B cell (primary cell): Measurements from ENCODE around the gene EPB41L4A. TPM values are rescaled to one million over a fixed set of nuclear protein-coding genes. Genes with fewer than 3 reads are reported as not detected.

Experiments used
- ATAC-seq: fragments of 200-7000 bp; cut with Tn5 transposase; one replicate; pipeline ENCODE4 v1.10.0; 2021; ENCODE audit warnings: low read depth, mild to moderate bottlenecking, moderate number of reproducible peaks, moderate library complexity
- CTCF ChIA-PET: fragments of 350-600 bp; sonication (Branson Sonifier 250); formaldehyde crosslinking; loops from one replicate; lab custom pipeline; 2021; ENCODE audit warnings: antibody characterized with exemption, inconsistent platforms; lab: Charles Lee
- POLR2A ChIA-PET: fragments of 350-600 bp; sonication (Branson Sonifier 250); formaldehyde crosslinking; loops from one replicate; lab custom pipeline; 2021; ENCODE audit warnings: antibody characterized with exemption; lab: Charles Lee
- DNase-seq: peaks from one replicate; pipeline ENCODE4 v3.0.0; 2013
- H2AFZ ChIP-seq: 2 replicates; pipeline ENCODE4 v1.6.1; 2012; ENCODE audit warnings: mild to moderate bottlenecking, low read depth, low read length; ENCODE audit not compliant: insufficient read depth, poor library complexity, severe bottlenecking
- H3K27ac ChIP-seq, 2 donors: 1 replicate in 1 of 2; 2 replicates in 1 of 2; pipeline ENCODE4 v1.5.1; 2012 to 2013; ENCODE audit warnings: low read length in 2 of 2, mild to moderate bottlenecking in 2 of 2, moderate library complexity in 1 of 2
- H3K27me3 ChIP-seq, 4 experiments: fragments of 200-600 bp in 1 of 4; sonication (generic) in 1 of 4; replicated peaks in 1 of 4; 1 replicate in 2 of 4; 2 replicates in 2 of 4; pipeline versions ENCODE4 v1.6.1 to v1.7.0; 2013 to 2016; ENCODE audit warnings: low read length in 3 of 4, mild to moderate bottlenecking in 2 of 4, mixed read lengths in 1 of 4, moderate library complexity in 1 of 4; ENCODE audit not compliant: insufficient read depth in 4 of 4, control insufficient read depth in 3 of 4; ENCODE audit errors: control extremely low read depth in 1 of 4
- H3K36me3 ChIP-seq, 2 experiments: replicated peaks in 1 of 2; 1 replicate in 1 of 2; 2 replicates in 1 of 2; pipeline versions ENCODE4 v1.6.1 to v1.7.1; 2013; ENCODE audit warnings: low read length in 1 of 2; ENCODE audit not compliant: insufficient read depth in 2 of 2, control insufficient read depth in 1 of 2; ENCODE audit errors: control extremely low read depth in 1 of 2, extremely low read depth in 1 of 2
- H3K4me1 ChIP-seq, 2 donors: fragments of 200-600 bp in 1 of 2; sonication (generic) in 1 of 2; 1 replicate in 1 of 2; 2 replicates in 1 of 2; pipeline versions ENCODE4 v1.5.1 to v1.6.1; 2013 to 2017; ENCODE audit warnings: low read length in 2 of 2; ENCODE audit not compliant: control insufficient read depth in 2 of 2, insufficient read depth in 2 of 2
- H3K4me2 ChIP-seq: replicated peaks from 2 replicates; pipeline ENCODE3; 2012; ENCODE audit warnings: mild to moderate bottlenecking, low read depth, low read length; ENCODE audit not compliant: poor library complexity, severe bottlenecking
- H3K4me3 ChIP-seq, 5 experiments: fragments of 200-600 bp in 1 of 5; sonication (generic) in 1 of 5; 1 replicate in 3 of 5; 2 replicates in 2 of 5; pipeline versions ENCODE4 v1.5.1 to v1.7.0; 2011 to 2016; ENCODE audit warnings: low read length in 4 of 5, mild to moderate bottlenecking in 4 of 5, low read depth in 2 of 5, control low read depth in 1 of 5, moderate library complexity in 1 of 5; ENCODE audit not compliant: insufficient read depth in 1 of 5; ENCODE audit errors: control extremely low read depth in 1 of 5, extremely low read depth in 1 of 5
- H3K79me2 ChIP-seq: fragments of 200-600 bp; sonication (generic); one replicate; pipeline ENCODE4 v1.6.0; 2016; ENCODE audit warnings: low read length; ENCODE audit not compliant: control insufficient read depth, insufficient read depth
- H3K9ac ChIP-seq: fragments of 200-600 bp; sonication (generic); 2 replicates; pipeline ENCODE4 v1.6.1; 2017; ENCODE audit warnings: mild to moderate bottlenecking, low read length, moderate library complexity
- H3K9me3 ChIP-seq, 3 donors: one replicate each; pipeline versions ENCODE4 v1.6.1 to v1.7.1; 2013; ENCODE audit warnings: low read length in 2 of 3; ENCODE audit not compliant: control insufficient read depth in 2 of 3, insufficient read depth in 1 of 3; ENCODE audit errors: control extremely low read depth in 1 of 3
- H4K20me1 ChIP-seq: 2 replicates; pipeline ENCODE4 v1.6.0; 2012; ENCODE audit warnings: mild to moderate bottlenecking, low read length; ENCODE audit not compliant: insufficient read depth, control insufficient read depth, poor library complexity, severe bottlenecking
- H3K27ac Mint-ChIP-seq: one replicate; pipeline ENCODE4 v1.8.0; 2021; ENCODE audit warnings: mixed read lengths
- H3K27me3 Mint-ChIP-seq: one replicate; pipeline ENCODE4 v1.8.0; 2021; ENCODE audit warnings: mixed read lengths
- H3K4me1 Mint-ChIP-seq: one replicate; pipeline ENCODE4 v1.8.0; 2021; ENCODE audit warnings: mixed read lengths
- H3K4me3 Mint-ChIP-seq: one replicate; pipeline ENCODE4 v1.8.0; 2021; ENCODE audit warnings: mixed read lengths
- H3K9me3 Mint-ChIP-seq: one replicate; pipeline ENCODE4 v1.8.0; 2022; ENCODE audit warnings: mixed read lengths; ENCODE audit not compliant: insufficient read depth
- EZH2 ChIP-seq: IDR thresholded peaks from 2 replicates; pipeline ENCODE4 v1.6.1; 2012; ENCODE audit warnings: borderline replicate concordance, low read depth, mild to moderate bottlenecking, moderate library complexity, low read length; ENCODE audit not compliant: insufficient read depth, poor library complexity, severe bottlenecking
- WGBS: methylation state at CpG from one replicate; pipeline ENCODE4 v1.1.5; 2013; ENCODE audit warnings: missing lambda C conversion rate; ENCODE audit not compliant: insufficient coverage; 5-methylcytosine and 5-hydroxymethylcytosine counted together
- intact Hi-C: fragments of 100-400 bp; cut with micrococcal nuclease; formaldehyde crosslinking; loops from one replicate; pipeline ENCODE4 v1.10.0; 2022
- polyA plus RNA-seq: library from polyadenylated mRNA; depleted of rRNA; stranded (reverse); fragments of >200 nt; gene quantifications from 2 replicates; pipeline ENCODE4 v1.2.3, GENCODE V29; 2012
- total RNA-seq, 2 donors: library from RNA; stranded (reverse); fragments of 120-200 nt in 1 of 2; gene quantifications; 1 replicate in 1 of 2; 2 replicates in 1 of 2; pipeline versions ENCODE4 v1.2.3 to v1.2.4, GENCODE V29; 2013 to 2022
- TF ChIP-seq, protein P1 (sequence below): fragments of 200-600 bp; IDR thresholded peaks from one replicate; pipeline ENCODE4 v1.8.0; 2022; ENCODE audit warnings: antibody characterized with exemption, mild to moderate bottlenecking

EPB41L4A gene
- total and polyA plus RNA-seq, 2 donors (not counting 1 experiment from before 2014, with no cell fraction given): 1.8 to 12.9 TPM

DNA sequence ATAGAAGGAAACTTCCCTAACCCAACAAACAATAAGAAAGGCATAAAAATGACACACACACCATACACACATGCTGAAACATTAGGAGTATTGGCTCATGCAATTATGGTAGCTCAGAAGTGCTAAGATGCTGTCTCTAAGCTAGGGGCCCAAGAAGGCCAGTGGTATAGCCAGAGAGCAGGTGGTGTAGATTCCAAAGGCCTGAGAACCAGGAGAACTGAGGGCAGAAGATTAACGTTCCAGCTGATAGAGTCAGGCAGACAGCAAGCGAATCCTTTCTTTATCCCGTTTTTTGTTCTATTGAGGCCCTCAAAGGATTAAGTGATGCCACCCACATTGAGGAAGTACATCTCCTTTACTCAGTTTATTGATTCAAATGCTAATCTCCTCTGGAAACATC is 262.9 kb downstream of the EPB41L4A start:
- Mint-ChIP-seq H3K4me1 (peaks cover 7% of the 10 kb centered on the region), H3K4me3 (no peak overlapping the region), H3K27me3 (peaks cover 8% of the 10 kb centered on the region), H3K9me3 (no peaks in the 10 kb centered on the region), H3K27ac (no peak overlapping the region)
- ATAC-seq (no peak), DNase-seq (no peak)
- ChIA-PET CTCF (interaction anchor here (0.6 to 0.9 kb wide), 2 partner anchors 625 to 977 kb away, joined by 3 read pairs; no protein-coding TSS in a partner anchor), POLR2A (no interaction called here)
- intact Hi-C loops: no loop called here
- TF ChIP-seq, protein P1, sequence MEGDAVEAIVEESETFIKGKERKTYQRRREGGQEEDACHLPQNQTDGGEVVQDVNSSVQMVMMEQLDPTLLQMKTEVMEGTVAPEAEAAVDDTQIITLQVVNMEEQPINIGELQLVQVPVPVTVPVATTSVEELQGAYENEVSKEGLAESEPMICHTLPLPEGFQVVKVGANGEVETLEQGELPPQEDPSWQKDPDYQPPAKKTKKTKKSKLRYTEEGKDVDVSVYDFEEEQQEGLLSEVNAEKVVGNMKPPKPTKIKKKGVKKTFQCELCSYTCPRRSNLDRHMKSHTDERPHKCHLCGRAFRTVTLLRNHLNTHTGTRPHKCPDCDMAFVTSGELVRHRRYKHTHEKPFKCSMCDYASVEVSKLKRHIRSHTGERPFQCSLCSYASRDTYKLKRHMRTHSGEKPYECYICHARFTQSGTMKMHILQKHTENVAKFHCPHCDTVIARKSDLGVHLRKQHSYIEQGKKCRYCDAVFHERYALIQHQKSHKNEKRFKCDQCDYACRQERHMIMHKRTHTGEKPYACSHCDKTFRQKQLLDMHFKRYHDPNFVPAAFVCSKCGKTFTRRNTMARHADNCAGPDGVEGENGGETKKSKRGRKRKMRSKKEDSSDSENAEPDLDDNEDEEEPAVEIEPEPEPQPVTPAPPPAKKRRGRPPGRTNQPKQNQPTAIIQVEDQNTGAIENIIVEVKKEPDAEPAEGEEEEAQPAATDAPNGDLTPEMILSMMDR: no peak
- TF ChIP-seq EZH2: no peak
- Histone ChIP-seq H2AFZ (no peak overlapping the region), H3K27ac (no peak overlapping the region), H3K4me1 (peaks cover 4 to 6% of the 10 kb centered on the region in 2 donors), H3K27me3 (no peaks in the 10 kb centered on the region), H4K20me1 (peaks cover 2% of the 10 kb centered on the region), H3K9me3 (peaks cover 0 to 3% (median 0%) of the 10 kb centered on the region in 3 donors), H3K36me3 (no peaks in the 10 kb centered on the region), H3K79me2 (peaks cover 5% of the 10 kb centered on the region), H3K9ac (no peak overlapping the region), H3K4me2 (no peak overlapping the region), H3K4me3 (no peak overlapping the region)
- 100% methylated on average over 3 of the region's 3 CpGs for WGBS

DNA sequence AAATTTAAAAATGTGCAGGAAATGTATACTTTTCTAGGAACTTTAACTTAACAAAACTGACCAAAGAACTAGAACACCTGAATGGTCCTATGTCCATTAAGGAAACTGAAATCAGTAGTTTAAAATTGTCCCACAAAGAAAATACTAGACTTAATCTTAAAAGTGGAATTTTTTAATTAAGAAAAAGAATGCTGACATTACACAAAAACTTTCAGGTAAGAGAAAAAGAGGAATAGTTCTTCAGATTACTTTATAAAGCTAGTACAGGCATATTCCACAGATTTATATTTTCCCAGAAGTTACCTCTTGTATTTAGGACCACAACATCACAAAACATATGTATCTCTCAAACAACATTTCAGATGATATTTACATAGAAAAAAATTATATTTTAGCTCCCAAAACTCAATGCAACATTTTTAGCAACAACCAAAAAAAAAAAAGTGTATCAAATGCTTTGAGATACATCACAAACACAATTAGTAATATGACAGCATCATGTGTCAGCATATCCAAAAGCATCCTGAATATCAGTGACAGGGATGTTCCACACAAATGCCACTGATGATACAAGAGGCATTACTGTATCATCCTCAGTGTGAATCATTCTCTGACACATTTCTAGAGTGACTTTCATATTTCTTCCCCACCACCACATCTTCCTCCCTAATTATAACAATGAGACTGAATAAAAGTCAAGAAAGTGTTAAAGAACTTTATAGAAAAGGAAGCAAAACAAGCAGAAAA is 264.0 kb downstream of the EPB41L4A start:
- Histone ChIP-seq H2AFZ (no peak overlapping the region), H3K27me3 (peaks cover 0 to under 1% (median 0%) of the 10 kb centered on the region in 4 experiments), H3K9me3 (no peaks in the 10 kb centered on the region), H3K4me2 (no peak overlapping the region), H3K9ac (no peak overlapping the region), H3K36me3 (no peaks in the 10 kb centered on the region), H4K20me1 (no peaks in the 10 kb centered on the region), H3K79me2 (no peaks in the 10 kb centered on the region), H3K4me1 (peaks cover under 1% of the 10 kb centered on the region in 2 donors), H3K27ac (no peak overlapping the region), H3K4me3 (no peak overlapping the region)
- Mint-ChIP-seq H3K9me3 (no peaks in the 10 kb centered on the region), H3K27me3 (peaks cover 8% of the 10 kb centered on the region), H3K4me3 (no peak overlapping the region), H3K4me1 (no peaks in the 10 kb centered on the region), H3K27ac (no peak overlapping the region)
- ATAC-seq: no peak
- CTCF ChIA-PET: no interaction called here
- DNase-seq: no peak
- TF ChIP-seq, protein P1: no peak
- no peak for TF ChIP-seq EZH2
- POLR2A ChIA-PET: no interaction called here
- intact Hi-C loops: no loop called here
